DOHH2 (cell line): ENCODE results near the gene IFNLR1.

Experiments used
- CTCF ChIP-seq: fragments of 200-600 bp; sonication (generic); IDR thresholded peaks from one replicate; pipeline ENCODE4 v1.5.1; 2014; ENCODE audit warnings: antibody characterized with exemption, mild to moderate bottlenecking, low read depth, low read length; ENCODE audit not compliant: poor library complexity, severe bottlenecking
- EZH2phosphoT487 ChIP-seq: fragments of 200-600 bp; sonication (generic); IDR thresholded peaks from 2 replicates; pipeline ENCODE4 v1.6.1; 2017; ENCODE audit warnings: borderline replicate concordance, mild to moderate bottlenecking, antibody characterized with exemption, low read length, moderate library complexity, mixed read lengths

GRCh38 chr1:24111996-24112779 lies 74.9 kb downstream of the IFNLR1 start, which contains the start of gene MYOM3:
- TF ChIP-seq CTCF (peak; percentile 43), EZH2phosphoT487 (no peak)
